B cell (primary cell): ENCODE data around the gene EHD4. TPM values are rescaled to one million over a fixed set of nuclear protein-coding genes. Genes with fewer than 3 reads are reported as not detected.

Experiments
- ATAC-seq: fragments of 200-7000 bp; cut with Tn5 transposase; one replicate; pipeline ENCODE4 v1.10.0; 2021; ENCODE audit warnings: low read depth, mild to moderate bottlenecking, moderate number of reproducible peaks, moderate library complexity
- CTCF ChIA-PET: fragments of 350-600 bp; sonication (Branson Sonifier 250); formaldehyde crosslinking; loops from one replicate; lab custom pipeline; 2021; ENCODE audit warnings: antibody characterized with exemption, inconsistent platforms; lab: Charles Lee
- POLR2A ChIA-PET: fragments of 350-600 bp; sonication (Branson Sonifier 250); formaldehyde crosslinking; loops from one replicate; lab custom pipeline; 2021; ENCODE audit warnings: antibody characterized with exemption; lab: Charles Lee
- DNase-seq: peaks from one replicate; pipeline ENCODE4 v3.0.0; 2013
- H2AFZ ChIP-seq: 2 replicates; pipeline ENCODE4 v1.6.1; 2012; ENCODE audit warnings: mild to moderate bottlenecking, low read depth, low read length; ENCODE audit not compliant: insufficient read depth, poor library complexity, severe bottlenecking
- H3K27ac ChIP-seq, 2 donors: 1 replicate in 1 of 2; 2 replicates in 1 of 2; pipeline ENCODE4 v1.5.1; 2012 to 2013; ENCODE audit warnings: low read length in 2 of 2, mild to moderate bottlenecking in 2 of 2, moderate library complexity in 1 of 2
- H3K27me3 ChIP-seq, 4 experiments: fragments of 200-600 bp in 1 of 4; sonication (generic) in 1 of 4; replicated peaks in 1 of 4; 1 replicate in 2 of 4; 2 replicates in 2 of 4; pipeline versions ENCODE4 v1.6.1 to v1.7.0; 2013 to 2016; ENCODE audit warnings: low read length in 3 of 4, mild to moderate bottlenecking in 2 of 4, mixed read lengths in 1 of 4, moderate library complexity in 1 of 4; ENCODE audit not compliant: insufficient read depth in 4 of 4, control insufficient read depth in 3 of 4; ENCODE audit errors: control extremely low read depth in 1 of 4
- H3K36me3 ChIP-seq, 2 experiments: replicated peaks in 1 of 2; 1 replicate in 1 of 2; 2 replicates in 1 of 2; pipeline versions ENCODE4 v1.6.1 to v1.7.1; 2013; ENCODE audit warnings: low read length in 1 of 2; ENCODE audit not compliant: insufficient read depth in 2 of 2, control insufficient read depth in 1 of 2; ENCODE audit errors: control extremely low read depth in 1 of 2, extremely low read depth in 1 of 2
- H3K4me1 ChIP-seq, 2 donors: fragments of 200-600 bp in 1 of 2; sonication (generic) in 1 of 2; 1 replicate in 1 of 2; 2 replicates in 1 of 2; pipeline versions ENCODE4 v1.5.1 to v1.6.1; 2013 to 2017; ENCODE audit warnings: low read length in 2 of 2; ENCODE audit not compliant: control insufficient read depth in 2 of 2, insufficient read depth in 2 of 2
- H3K4me2 ChIP-seq: replicated peaks from 2 replicates; pipeline ENCODE3; 2012; ENCODE audit warnings: mild to moderate bottlenecking, low read depth, low read length; ENCODE audit not compliant: poor library complexity, severe bottlenecking
- H3K4me3 ChIP-seq, 5 experiments: fragments of 200-600 bp in 1 of 5; sonication (generic) in 1 of 5; 1 replicate in 3 of 5; 2 replicates in 2 of 5; pipeline versions ENCODE4 v1.5.1 to v1.7.0; 2011 to 2016; ENCODE audit warnings: low read length in 4 of 5, mild to moderate bottlenecking in 4 of 5, low read depth in 2 of 5, control low read depth in 1 of 5, moderate library complexity in 1 of 5; ENCODE audit not compliant: insufficient read depth in 1 of 5; ENCODE audit errors: control extremely low read depth in 1 of 5, extremely low read depth in 1 of 5
- H3K79me2 ChIP-seq: fragments of 200-600 bp; sonication (generic); one replicate; pipeline ENCODE4 v1.6.0; 2016; ENCODE audit warnings: low read length; ENCODE audit not compliant: control insufficient read depth, insufficient read depth
- H3K9ac ChIP-seq: fragments of 200-600 bp; sonication (generic); 2 replicates; pipeline ENCODE4 v1.6.1; 2017; ENCODE audit warnings: mild to moderate bottlenecking, low read length, moderate library complexity
- H3K9me3 ChIP-seq, 3 donors: one replicate each; pipeline versions ENCODE4 v1.6.1 to v1.7.1; 2013; ENCODE audit warnings: low read length in 2 of 3; ENCODE audit not compliant: control insufficient read depth in 2 of 3, insufficient read depth in 1 of 3; ENCODE audit errors: control extremely low read depth in 1 of 3
- H4K20me1 ChIP-seq: 2 replicates; pipeline ENCODE4 v1.6.0; 2012; ENCODE audit warnings: mild to moderate bottlenecking, low read length; ENCODE audit not compliant: insufficient read depth, control insufficient read depth, poor library complexity, severe bottlenecking
- H3K27ac Mint-ChIP-seq: one replicate; pipeline ENCODE4 v1.8.0; 2021; ENCODE audit warnings: mixed read lengths
- H3K27me3 Mint-ChIP-seq: one replicate; pipeline ENCODE4 v1.8.0; 2021; ENCODE audit warnings: mixed read lengths
- H3K4me1 Mint-ChIP-seq: one replicate; pipeline ENCODE4 v1.8.0; 2021; ENCODE audit warnings: mixed read lengths
- H3K4me3 Mint-ChIP-seq: one replicate; pipeline ENCODE4 v1.8.0; 2021; ENCODE audit warnings: mixed read lengths
- H3K9me3 Mint-ChIP-seq: one replicate; pipeline ENCODE4 v1.8.0; 2022; ENCODE audit warnings: mixed read lengths; ENCODE audit not compliant: insufficient read depth
- CTCF ChIP-seq: fragments of 200-600 bp; IDR thresholded peaks from one replicate; pipeline ENCODE4 v1.8.0; 2022; ENCODE audit warnings: antibody characterized with exemption, mild to moderate bottlenecking
- EZH2 ChIP-seq: IDR thresholded peaks from 2 replicates; pipeline ENCODE4 v1.6.1; 2012; ENCODE audit warnings: borderline replicate concordance, low read depth, mild to moderate bottlenecking, moderate library complexity, low read length; ENCODE audit not compliant: insufficient read depth, poor library complexity, severe bottlenecking
- WGBS: methylation state at CpG from one replicate; pipeline ENCODE4 v1.1.5; 2013; ENCODE audit warnings: missing lambda C conversion rate; ENCODE audit not compliant: insufficient coverage; 5-methylcytosine and 5-hydroxymethylcytosine counted together
- intact Hi-C: fragments of 100-400 bp; cut with micrococcal nuclease; formaldehyde crosslinking; loops from one replicate; pipeline ENCODE4 v1.10.0; 2022
- polyA plus RNA-seq: library from polyadenylated mRNA; depleted of rRNA; stranded (reverse); fragments of >200 nt; gene quantifications from 2 replicates; pipeline ENCODE4 v1.2.3, GENCODE V29; 2012
- total RNA-seq, 2 donors: library from RNA; stranded (reverse); fragments of 120-200 nt in 1 of 2; gene quantifications; 1 replicate in 1 of 2; 2 replicates in 1 of 2; pipeline versions ENCODE4 v1.2.3 to v1.2.4, GENCODE V29; 2013 to 2022

EHD4 gene
- total and polyA plus RNA-seq, 2 donors (not counting 1 experiment from before 2014, with no cell fraction given), result 3.1 to 12.7 TPM

- H3K27ac ChIP-seq, result no peak overlapping the region
- H3K4me3 ChIP-seq, result no peak overlapping the region
- H3K79me2 ChIP-seq, result peaks cover 63% of the 10 kb centered on the region
- intact Hi-C loops, result no loop called here
- H3K4me1 ChIP-seq, result peaks cover 4 to 6% of the 10 kb centered on the region in 2 donors
- WGBS, result 96% methylated on average over 5 of the region's 6 CpGs
- Mint-ChIP-seq H3K27ac (no peak overlapping the region), H3K27me3 (no peaks in the 10 kb centered on the region), H3K4me3 (no peak overlapping the region), H3K4me1 (peaks cover 8% of the 10 kb centered on the region), H3K9me3 (no peaks in the 10 kb centered on the region)
- H2AFZ ChIP-seq, result no peak overlapping the region
- H3K9ac ChIP-seq, result no peak overlapping the region
- no peaks in the 10 kb centered on the region for H4K20me1 ChIP-seq
- no peak overlapping the region for H3K4me2 ChIP-seq
- H3K36me3 ChIP-seq, result peaks cover 3 to 28% of the 10 kb centered on the region in 2 experiments
- ChIA-PET POLR2A (no interaction called here), CTCF (interaction anchor here (1.6 kb wide), 1 partner anchor 49 kb away, joined by 4 read pairs; no protein-coding TSS in a partner anchor)
- ATAC-seq (no peak), DNase-seq (no peak)
- no peak for TF ChIP-seq EZH2
- TF ChIP-seq CTCF, result no peak
- H3K9me3 ChIP-seq, result no peaks in the 10 kb centered on the region
- H3K27me3 ChIP-seq, result no peaks in the 10 kb centered on the region
Measured at GRCh38 chr15:41954036-41954435, 18.3 kb downstream of the EHD4 start.

GRCh38 chr15:41952013-41952563, 20.3 kb downstream of the EHD4 start:
- DNase-seq, result no peak
- Mint-ChIP-seq H3K27me3 (no peaks in the 10 kb centered on the region), H3K27ac (no peak overlapping the region), H3K9me3 (no peaks in the 10 kb centered on the region), H3K4me3 (no peak overlapping the region), H3K4me1 (peaks cover 2% of the 10 kb centered on the region)
- Histone ChIP-seq H3K4me1 (peaks cover 0 to 1% of the 10 kb centered on the region in 2 donors), H3K27me3 (no peaks in the 10 kb centered on the region), H3K36me3 (peaks cover 3 to 28% of the 10 kb centered on the region in 2 experiments), H3K4me2 (no peak overlapping the region), H3K27ac (no peak overlapping the region), H2AFZ (no peak overlapping the region), H3K9ac (no peak overlapping the region), H4K20me1 (no peaks in the 10 kb centered on the region), H3K9me3 (no peaks in the 10 kb centered on the region), H3K4me3 (no peak overlapping the region), H3K79me2 (peaks cover 55% of the 10 kb centered on the region)
- TF ChIP-seq EZH2, result no peak
- ATAC-seq, result no peak
- WGBS, result 97% methylated on average over 10 of the region's 12 CpGs
- POLR2A ChIA-PET, result interaction anchor here (0.5 kb wide), 1 partner anchor 13 kb away, joined by 3 read pairs; no protein-coding TSS in a partner anchor
- intact Hi-C loops, result no loop called here
- CTCF ChIA-PET, result interaction anchor here (0.6 to 1.5 kb wide), 2 partner anchors 18 to 107 kb away, joined by 3 read pairs; no protein-coding TSS in a partner anchor
